NCI-H345 treated with DMSO at 0.1 percent for 48 hours (cell line): Measurements from ENCODE around the gene INPP5A.
A peak's percentile ranks its signal among the peaks of the same experiment; 100 is the strongest.
"Not testable (repeated sequence)": the region's sequence is repeated elsewhere in the genome, so short reads cannot be mapped to it uniquely, and the experiment has no call there.

ENCODE experiments used
- DNase-seq: peaks from one replicate; lab custom pipeline; 2025; ENCODE audit not compliant: unreplicated experiment; lab: John Stamatoyannopoulos, UW

The INPP5A gene

DNA sequence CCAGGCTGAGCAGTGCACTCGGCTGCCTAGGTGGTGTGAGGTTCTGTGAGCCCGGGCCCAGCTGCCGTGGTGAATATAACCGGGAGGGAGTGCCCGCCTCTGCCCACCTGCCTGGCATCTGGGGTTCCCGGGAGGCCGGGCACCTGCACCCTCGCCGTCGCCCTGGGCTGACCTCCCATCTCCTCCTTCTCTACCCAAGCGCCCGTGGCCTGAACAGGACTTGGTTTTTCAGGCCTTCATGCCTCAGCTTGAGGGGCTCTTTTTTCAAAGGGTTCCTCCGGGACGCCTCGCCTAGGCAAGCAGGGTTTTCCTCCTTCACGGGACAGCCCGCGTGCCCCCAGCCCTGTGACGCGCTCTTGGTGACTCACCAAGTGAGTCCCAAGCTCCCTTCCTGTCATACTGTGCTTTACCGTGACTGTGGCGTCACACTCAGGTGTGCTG, 9.9 kb downstream of the INPP5A start:
- DNase-seq, result no peak

- DNase-seq, result no peak
Observed at GRCh38 chr10:132548106-132548823, 10.7 kb downstream of the INPP5A start.

DNA sequence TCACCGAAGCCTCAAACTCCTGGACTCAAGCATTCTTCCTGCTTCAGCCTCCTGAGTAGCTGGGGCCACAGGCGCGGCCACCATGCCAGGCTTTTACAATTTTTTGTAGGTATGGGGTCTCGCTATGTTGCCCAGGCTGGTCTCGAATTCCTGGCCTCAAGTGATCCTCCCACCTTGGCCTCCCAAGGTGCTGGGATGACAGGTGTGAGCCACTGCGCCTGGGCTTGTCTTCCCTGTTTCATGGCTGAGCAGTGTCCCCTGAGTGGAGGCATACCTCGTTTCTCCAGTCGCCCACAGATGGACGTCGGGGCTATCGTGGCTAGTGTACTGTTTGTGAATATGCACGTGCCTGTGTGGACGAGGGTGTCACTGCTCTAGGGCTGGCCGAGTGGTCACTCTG, 11.3 kb downstream of the INPP5A start:
- no peak for DNase-seq

GRCh38 chr10:132549371-132549770, 11.8 kb downstream of the INPP5A start:
- peak; percentile 53 for DNase-seq

- no peak for DNase-seq
Observed at GRCh38 chr10:132550366-132551092, 12.9 kb downstream of the INPP5A start.

DNA sequence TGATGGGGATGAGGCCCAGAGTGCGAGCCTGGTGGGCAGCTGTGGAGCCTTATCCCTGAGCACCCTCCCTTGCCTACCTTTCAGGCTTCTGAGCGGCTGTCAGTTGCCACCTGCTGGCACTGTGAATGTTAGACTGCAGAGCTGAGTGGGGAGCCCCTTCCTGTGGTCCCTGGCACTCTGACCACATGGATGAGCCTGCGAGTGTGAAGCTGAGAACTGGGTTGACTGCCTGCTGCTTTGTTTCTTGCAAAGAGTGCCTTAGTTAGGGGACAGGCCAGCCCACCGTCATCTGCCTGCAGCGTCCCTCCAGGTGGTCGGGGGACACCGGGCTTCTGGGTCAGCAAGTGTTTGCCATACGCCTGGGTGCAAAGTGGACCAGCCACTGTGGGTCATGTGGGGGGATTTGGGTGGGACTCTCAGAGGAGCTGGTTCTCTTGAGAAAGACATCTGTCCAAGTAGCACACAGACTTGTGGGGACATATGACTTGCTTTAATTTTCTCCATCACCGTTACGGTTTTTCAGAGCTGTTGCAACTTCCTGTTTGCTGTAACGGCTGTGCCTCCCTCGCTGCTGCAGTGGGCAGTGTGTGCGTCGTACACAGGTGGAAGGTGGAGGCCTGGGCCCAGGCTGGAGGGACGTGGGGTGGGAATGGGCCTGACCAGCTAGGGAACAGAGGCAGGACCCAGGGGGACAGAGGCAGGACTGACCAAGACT, 13.7 kb downstream of the INPP5A start:
- DNase-seq, result no peak

DNA sequence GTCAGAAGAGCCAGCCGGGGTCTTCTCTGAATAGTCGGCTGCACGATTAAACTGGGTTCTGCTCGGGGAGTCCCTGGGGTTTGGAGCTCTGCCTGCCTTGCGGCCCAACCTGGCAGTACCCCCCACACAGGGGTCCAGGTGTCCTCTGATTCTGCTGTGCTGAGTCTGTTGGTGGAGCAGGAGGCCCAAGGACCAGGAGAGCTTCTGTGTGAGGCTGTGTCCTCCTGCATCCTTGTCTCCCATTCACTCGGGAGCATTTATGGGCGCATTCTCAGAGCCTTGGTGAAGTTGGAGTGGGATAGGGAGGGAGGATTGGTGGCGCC, 14.2 kb downstream of the INPP5A start:
- DNase-seq, result no peak

DNA sequence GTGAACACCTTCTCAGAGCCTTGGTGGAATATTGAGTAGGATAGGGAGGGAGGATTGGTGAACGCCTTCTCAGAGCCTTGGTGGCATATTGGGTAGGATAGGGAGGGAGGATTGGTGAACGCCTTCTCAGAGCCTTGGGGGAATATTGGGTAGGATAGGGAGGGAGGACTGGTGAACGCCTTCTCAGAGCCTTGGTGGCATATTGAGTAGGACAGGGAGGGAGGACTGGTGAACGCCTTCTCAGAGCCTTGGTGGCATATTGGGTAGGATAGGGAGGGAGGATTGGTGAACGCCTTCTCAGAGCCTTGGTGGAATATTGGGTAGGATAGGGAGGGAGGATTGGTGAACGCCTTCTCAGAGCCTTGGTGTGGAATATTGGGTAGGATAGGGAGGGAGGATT, 15.0 kb downstream of the INPP5A start:
- DNase-seq, result not testable (repeated sequence)

- DNase-seq, result not testable (repeated sequence)
Observed at GRCh38 chr10:132553568-132553967, 16.0 kb downstream of the INPP5A start.

DNA sequence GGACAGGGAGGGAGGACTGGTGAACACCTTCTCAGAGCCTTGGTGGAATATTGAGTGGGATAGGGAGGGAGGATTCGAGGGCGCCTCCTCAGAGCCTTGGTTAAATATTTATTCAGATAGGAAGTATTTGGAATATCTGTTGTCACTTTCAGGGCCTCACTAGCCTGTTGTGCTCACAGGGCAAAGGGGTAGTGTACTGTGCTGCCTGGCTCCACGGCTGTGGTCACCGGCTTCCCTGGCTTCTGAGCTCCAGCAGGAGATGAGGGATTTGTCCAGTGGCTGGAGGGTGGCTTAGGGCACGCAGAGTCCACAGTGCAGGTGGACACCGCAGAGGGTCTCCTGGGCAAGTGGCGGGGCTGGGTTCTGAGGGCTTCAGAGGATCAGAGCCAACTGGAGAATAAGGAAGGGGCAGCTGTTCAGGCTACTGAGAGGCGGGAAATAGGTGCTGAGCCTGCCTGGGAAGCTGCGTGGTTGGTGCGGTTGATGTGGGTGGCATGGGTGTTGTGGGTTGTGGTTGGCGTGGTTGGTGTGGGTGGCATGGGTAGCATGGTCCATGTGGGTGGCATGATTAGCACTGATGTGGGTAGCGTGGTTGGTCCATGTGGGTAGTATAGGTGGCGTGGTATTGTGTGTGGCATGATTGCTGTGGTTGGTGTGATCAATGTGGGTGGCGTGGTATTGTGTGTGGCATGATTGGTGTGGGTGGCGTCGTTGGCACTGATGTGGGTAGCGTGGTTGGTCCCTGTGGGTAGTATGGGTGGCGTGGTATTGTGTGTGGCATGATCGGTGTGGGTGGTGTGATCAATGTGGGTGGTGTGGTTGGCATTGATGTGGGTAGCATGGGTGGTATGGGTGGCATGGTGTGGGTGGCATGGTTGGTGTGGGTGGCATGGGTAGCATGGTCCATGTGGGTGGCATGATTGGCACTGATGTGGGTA, 16.7 kb downstream of the INPP5A start:
- DNase-seq, result no peak

GRCh38 chr10:132554991-132555647, 17.5 kb downstream of the INPP5A start:
- DNase-seq, result no peak

GRCh38 chr10:132555648-132556575, 18.3 kb downstream of the INPP5A start:
- no peak for DNase-seq

DNA sequence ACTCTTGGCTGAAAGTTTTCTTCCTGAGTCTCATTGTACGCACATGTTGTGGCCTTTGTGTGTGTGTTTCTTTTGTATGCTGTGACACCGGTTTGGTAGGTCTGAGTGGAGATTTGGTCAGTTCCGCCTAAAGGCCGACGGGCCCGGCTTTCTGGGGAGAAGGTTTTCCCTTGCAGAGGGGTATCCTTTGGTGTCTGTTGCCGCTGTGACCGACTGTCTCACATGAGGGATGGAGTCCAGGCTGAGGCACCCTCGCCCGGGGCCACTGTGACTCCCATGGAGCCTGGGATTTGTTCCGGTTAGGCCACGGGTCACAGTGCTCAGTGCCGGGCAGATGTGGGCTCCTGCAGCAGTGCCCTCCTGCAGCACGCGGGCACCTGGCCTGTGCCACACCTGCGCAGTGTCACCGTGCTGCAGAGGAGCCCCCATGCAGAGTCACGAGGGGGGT, 19.4 kb downstream of the INPP5A start:
- no peak for DNase-seq

DNA sequence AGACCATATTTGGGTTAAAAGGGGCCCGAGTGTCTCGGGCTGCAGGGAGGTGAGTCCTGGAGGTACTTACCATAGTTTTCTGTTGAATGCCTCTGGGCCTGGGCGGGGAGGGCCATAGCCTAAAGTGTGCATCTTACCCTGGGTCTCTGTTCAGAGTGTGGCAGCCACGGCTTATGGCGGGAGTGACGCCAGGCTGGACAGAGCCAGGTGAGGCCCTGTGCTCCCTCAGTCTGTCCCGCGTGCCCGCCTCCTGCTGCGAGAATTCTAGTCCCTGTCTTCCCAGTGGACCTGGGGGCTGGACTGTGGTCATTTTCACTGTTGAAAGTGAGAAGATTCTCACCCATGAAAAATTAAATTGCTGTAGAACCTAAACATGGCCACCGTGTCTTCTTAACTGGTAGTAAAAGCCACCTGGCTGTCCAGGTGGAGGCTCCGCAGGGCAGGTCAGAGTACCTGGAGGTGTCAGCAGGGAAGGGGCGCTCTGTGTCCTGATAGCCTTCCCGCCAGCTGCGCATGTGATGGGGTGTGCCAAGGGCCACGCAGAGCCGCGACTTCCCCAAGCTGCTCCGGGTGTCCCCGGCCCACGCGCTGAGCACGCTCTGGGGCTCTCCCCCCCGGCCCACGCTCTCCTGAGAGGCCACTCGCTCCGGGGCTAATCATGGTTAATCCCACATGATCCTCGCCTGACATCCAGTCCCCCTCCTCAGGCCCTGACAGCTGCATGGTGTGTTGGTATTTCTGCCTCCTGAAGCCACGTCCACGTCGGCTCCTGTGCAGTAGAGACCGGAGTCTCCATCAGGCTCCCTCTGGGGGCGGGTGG, 20.3 kb downstream of the INPP5A start:
- DNase-seq, result no peak

- no peak for DNase-seq
Observed at GRCh38 chr10:132558516-132559413, 21.2 kb downstream of the INPP5A start.

GRCh38 chr10:132559538-132559937, 22.0 kb downstream of the INPP5A start:
- DNase-seq, result no peak

- DNase-seq, result no peak
Observed at GRCh38 chr10:132560241-132560731, 22.7 kb downstream of the INPP5A start.
